Measurements from ENCODE around the gene ARSJ. TPM values are rescaled to one million over a fixed set of nuclear protein-coding genes. Genes with fewer than 3 reads are reported as not detected.

Gene ARSJ
- total and polyA plus RNA-seq, 9 donors: 2.4 to 6.9 (median 4.3) TPM

DNA sequence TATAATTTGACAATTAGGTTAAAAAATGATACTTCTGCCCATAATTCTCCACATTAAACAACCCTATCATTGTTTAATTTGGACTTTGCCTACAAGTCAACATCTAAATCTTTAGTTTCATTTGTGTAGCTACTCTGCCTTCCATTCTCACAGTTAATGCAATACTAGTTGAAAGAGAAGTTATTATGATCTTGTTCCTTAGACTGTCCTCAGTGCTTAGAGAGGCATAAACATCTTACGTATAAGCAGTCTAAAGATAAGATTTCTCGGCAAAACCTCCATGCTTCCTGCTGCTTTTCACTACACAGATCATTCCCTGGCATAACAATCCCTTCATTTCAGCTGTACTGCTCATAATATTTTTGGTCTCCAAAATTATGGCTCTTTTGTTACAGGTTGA is 112.8 kb downstream of the ARSJ start:
- no peaks in the 10 kb centered on the region for H3K9me3 ChIP-seq (replicated peaks; ENCODE audit: control insufficient read depth, low read depth, low read length)
- 90% methylated on average over 2 of the region's 2 CpGs for WGBS (ENCODE audit: insufficient coverage)

DNA sequence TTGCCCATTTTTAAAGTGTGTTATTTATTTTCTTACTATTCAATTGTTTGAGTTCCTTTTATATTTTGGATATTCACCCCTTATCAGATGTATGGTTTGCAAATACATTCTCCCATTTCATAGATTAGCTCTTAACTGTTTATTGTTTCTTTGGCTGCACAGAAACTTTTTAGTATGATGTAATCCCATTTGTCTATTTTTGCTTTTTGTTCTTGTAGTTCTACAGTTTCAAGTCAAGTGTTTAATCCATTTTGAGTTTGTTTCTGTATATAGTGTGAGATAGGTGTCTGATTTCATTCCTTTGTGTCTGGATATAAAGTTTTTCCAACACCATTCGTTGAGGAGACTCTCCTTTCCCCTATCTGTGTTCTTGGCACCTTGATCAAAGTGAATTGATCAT is 120.5 kb downstream of the ARSJ start:
- no CpG with 5 or more reads among the region's 1 CpG for WGBS (ENCODE audit: insufficient coverage)
- H3K27ac ChIP-seq (ENCODE audit: low read length): no peak overlapping the region
- H3K9me3 ChIP-seq (replicated peaks; ENCODE audit: control insufficient read depth, low read depth, low read length): no peaks in the 10 kb centered on the region
- no peak for DNase-seq
- no peaks in the 10 kb centered on the region for H3K4me1 ChIP-seq (ENCODE audit: control insufficient read depth, insufficient read depth, low read length)
- H3K27me3 ChIP-seq (ENCODE audit: control insufficient read depth, insufficient read depth, low read length): no peaks in the 10 kb centered on the region
- no peaks in the 10 kb centered on the region for H3K36me3 ChIP-seq (ENCODE audit: control insufficient read depth, insufficient read depth, low read length)
- no peak overlapping the region for H3K4me3 ChIP-seq (ENCODE audit: low read length)

More for the DNA sequence above, 112.8 kb downstream of the ARSJ start:
- Histone ChIP-seq H3K36me3 (ENCODE audit: control insufficient read depth, insufficient read depth, low read length) (no peaks in the 10 kb centered on the region), H3K27me3 (ENCODE audit: control insufficient read depth, insufficient read depth, low read length) (no peaks in the 10 kb centered on the region), H3K4me3 (ENCODE audit: low read length) (no peak overlapping the region), H3K27ac (ENCODE audit: low read length) (no peak overlapping the region), H3K4me1 (ENCODE audit: control insufficient read depth, insufficient read depth, low read length) (no peaks in the 10 kb centered on the region)
- DNase-seq: no peak

DNA sequence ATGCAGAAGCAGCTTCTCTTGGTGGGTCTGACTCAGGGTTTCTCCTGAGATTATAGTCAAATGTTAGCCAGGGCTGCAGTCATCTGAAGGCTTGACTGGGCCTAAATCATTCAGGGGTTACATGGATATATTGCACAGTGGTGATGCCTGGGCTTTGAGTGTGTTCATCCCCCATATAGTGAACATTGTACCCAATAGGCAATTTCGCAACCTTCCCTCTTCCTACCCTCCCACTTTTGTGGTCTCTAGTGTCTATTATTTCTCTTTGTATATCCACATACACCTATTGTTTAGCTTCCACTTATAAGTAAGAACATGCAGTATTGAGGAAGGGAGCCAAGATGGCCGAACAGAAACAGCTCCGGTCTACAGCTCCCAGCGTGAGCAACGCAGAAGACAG is 127.6 kb downstream of the ARSJ start:
- H3K4me1 ChIP-seq (ENCODE audit: control insufficient read depth, insufficient read depth, low read length): no peaks in the 10 kb centered on the region
- H3K36me3 ChIP-seq (ENCODE audit: control insufficient read depth, insufficient read depth, low read length): no peaks in the 10 kb centered on the region
- no peak for DNase-seq
- H3K27ac ChIP-seq (ENCODE audit: low read length): no peak overlapping the region
- no peaks in the 10 kb centered on the region for H3K27me3 ChIP-seq (ENCODE audit: control insufficient read depth, insufficient read depth, low read length)
- H3K9me3 ChIP-seq (replicated peaks; ENCODE audit: control insufficient read depth, low read depth, low read length): no peaks in the 10 kb centered on the region
- no peak overlapping the region for H3K4me3 ChIP-seq (ENCODE audit: low read length)
- WGBS (ENCODE audit: insufficient coverage): 100% methylated on average over 4 of the region's 5 CpGs

Other genes with a start within 250 kb of the ARSJ start
- gene CAMK2D, start 217.9 kb downstream of the ARSJ start, total RNA-seq: 134 TPM
- gene CAMK2D, start 217.9 kb downstream of the ARSJ start, polyA plus RNA-seq (ENCODE audit: insufficient read depth in 1 of 8, insufficient read length in 8 of 8, low replicate concordance in 1 of 8): 100 to 1,000 TPM; 115 to 183 (median 157) TPM